Measurements from ENCODE around the gene NPL.
A peak's percentile ranks its signal among the peaks of the same experiment; 100 is the strongest.

The NPL gene

GRCh38 chr1:182777386-182777785 is 12.2 kb upstream of the NPL start:
- no peak for DNase-seq (ENCODE audit: low read depth in 1 of 2, low spot score in 1 of 2)

GRCh38 chr1:182778862-182779261 is 10.7 kb upstream of the NPL start:
- DNase-seq (ENCODE audit: low read depth in 1 of 2, low spot score in 1 of 2): no peak

GRCh38 chr1:182779530-182779929 is 10.0 kb upstream of the NPL start:
- no peak for DNase-seq (ENCODE audit: low read depth in 1 of 2, low spot score in 1 of 2)

- peak; percentile 34 to 60 for DNase-seq (ENCODE audit: low read depth in 1 of 2, low spot score in 1 of 2)
These were observed 7.6 kb upstream of the NPL start for GRCh38 chr1:182781841-182782586.

GRCh38 chr1:182782587-182782913 is 7.0 kb upstream of the NPL start:
- DNase-seq (ENCODE audit: low read depth in 1 of 2, low spot score in 1 of 2): no peak

GRCh38 chr1:182783068-182783467 is 6.5 kb upstream of the NPL start:
- no peak for DNase-seq (ENCODE audit: low read depth in 1 of 2, low spot score in 1 of 2)

- DNase-seq (ENCODE audit: low read depth in 1 of 2, low spot score in 1 of 2): no peak
These were observed 4.9 kb upstream of the NPL start for GRCh38 chr1:182784556-182785171.

GRCh38 chr1:182785181-182785580 is 4.4 kb upstream of the NPL start:
- DNase-seq (ENCODE audit: low read depth in 1 of 2, low spot score in 1 of 2): no peak

GRCh38 chr1:182786223-182786994 is 3.2 kb upstream of the NPL start:
- no peak for DNase-seq (ENCODE audit: low read depth in 1 of 2, low spot score in 1 of 2)

GRCh38 chr1:182786995-182787324 is 2.6 kb upstream of the NPL start:
- no peak for DNase-seq (ENCODE audit: low read depth in 1 of 2, low spot score in 1 of 2)

- no peak for DNase-seq (ENCODE audit: low read depth in 1 of 2, low spot score in 1 of 2)
These were observed 2.0 kb downstream of the NPL start for GRCh38 chr1:182791281-182792179.

GRCh38 chr1:182794091-182794490 is 4.5 kb downstream of the NPL start:
- no peak for DNase-seq (ENCODE audit: low read depth in 1 of 2, low spot score in 1 of 2)

GRCh38 chr1:182794676-182795201 is 5.2 kb downstream of the NPL start:
- no peak for DNase-seq (ENCODE audit: low read depth in 1 of 2, low spot score in 1 of 2)

- DNase-seq (ENCODE audit: low read depth in 1 of 2, low spot score in 1 of 2): no peak
These were observed 6.1 kb downstream of the NPL start for GRCh38 chr1:182795563-182796228.

- no peak for DNase-seq (ENCODE audit: low read depth in 1 of 2, low spot score in 1 of 2)
These were observed 12.6 kb downstream of the NPL start for GRCh38 chr1:182802006-182802803.

- DNase-seq (ENCODE audit: low read depth in 1 of 2, low spot score in 1 of 2): no peak
These were observed 14.3 kb downstream of the NPL start for GRCh38 chr1:182803846-182804245.

- DNase-seq (ENCODE audit: low read depth in 1 of 2, low spot score in 1 of 2): no peak
These were observed 16.6 kb downstream of the NPL start for GRCh38 chr1:182806015-182806678.

GRCh38 chr1:182807907-182808306 is 18.3 kb downstream of the NPL start:
- DNase-seq (ENCODE audit: low read depth in 1 of 2, low spot score in 1 of 2): no peak

- no peak for DNase-seq (ENCODE audit: low read depth in 1 of 2, low spot score in 1 of 2)
These were observed 19.9 kb downstream of the NPL start for GRCh38 chr1:182809414-182809957.

Data from stimulated activated CD4-positive, alpha-beta T cell treated with anti-CD3 and anti-CD28 coated beads, Interleukin-15, amount 100 ng/mL, for 1 hour (primary cell).